ENCODE results near the gene SCP2.
A peak's percentile ranks its signal among the peaks of the same experiment; 100 is the strongest.

SCP2 gene, protein sequence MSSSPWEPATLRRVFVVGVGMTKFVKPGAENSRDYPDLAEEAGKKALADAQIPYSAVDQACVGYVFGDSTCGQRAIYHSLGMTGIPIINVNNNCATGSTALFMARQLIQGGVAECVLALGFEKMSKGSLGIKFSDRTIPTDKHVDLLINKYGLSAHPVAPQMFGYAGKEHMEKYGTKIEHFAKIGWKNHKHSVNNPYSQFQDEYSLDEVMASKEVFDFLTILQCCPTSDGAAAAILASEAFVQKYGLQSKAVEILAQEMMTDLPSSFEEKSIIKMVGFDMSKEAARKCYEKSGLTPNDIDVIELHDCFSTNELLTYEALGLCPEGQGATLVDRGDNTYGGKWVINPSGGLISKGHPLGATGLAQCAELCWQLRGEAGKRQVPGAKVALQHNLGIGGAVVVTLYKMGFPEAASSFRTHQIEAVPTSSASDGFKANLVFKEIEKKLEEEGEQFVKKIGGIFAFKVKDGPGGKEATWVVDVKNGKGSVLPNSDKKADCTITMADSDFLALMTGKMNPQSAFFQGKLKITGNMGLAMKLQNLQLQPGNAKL

DNA sequence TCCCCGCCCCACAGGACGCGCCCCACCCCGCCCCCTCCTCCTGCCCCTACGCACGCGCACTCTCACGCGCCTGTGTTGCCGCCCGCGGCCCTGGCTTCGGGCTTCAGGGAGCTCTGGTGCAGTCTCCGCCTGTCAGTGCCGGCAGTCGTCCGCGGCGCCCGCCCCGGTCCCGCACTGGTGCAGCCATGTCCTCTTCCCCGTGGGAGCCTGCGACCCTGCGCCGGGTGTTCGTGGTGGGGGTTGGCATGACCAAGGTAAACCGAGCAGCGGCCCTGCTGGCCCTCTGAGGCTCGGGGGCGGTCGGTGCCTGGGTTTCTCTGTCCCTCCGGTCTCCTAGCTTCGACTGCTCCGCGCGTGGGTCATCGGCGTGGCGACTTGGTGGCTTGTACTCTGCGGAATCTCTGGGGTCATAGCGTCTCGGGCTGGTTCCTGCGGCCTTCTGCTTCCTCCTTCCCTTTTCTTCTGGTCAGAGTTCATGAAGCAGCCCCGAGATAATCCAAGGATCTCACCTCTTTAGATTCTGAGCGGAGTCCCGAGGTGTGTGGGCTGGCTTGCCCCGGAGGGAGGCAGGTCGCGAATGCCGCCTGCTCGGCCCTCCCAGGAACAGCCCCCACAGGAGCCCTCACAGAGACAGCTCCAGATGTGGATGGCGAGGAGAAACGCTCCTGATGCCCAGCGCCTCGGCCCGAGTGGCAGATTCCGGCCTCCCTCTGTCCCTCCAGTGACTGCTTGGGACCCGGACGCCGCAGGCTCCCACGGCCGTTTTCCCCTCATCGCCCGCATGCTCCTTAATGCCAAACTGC is at the start of gene SCP2:
TSS of gene SCP2 (plus strand) at position 65 of the 803 bp plus-strand sequence. CDS start at position 186, 121 bp downstream.
- peak; percentile 81 for DNase-seq

DNA sequence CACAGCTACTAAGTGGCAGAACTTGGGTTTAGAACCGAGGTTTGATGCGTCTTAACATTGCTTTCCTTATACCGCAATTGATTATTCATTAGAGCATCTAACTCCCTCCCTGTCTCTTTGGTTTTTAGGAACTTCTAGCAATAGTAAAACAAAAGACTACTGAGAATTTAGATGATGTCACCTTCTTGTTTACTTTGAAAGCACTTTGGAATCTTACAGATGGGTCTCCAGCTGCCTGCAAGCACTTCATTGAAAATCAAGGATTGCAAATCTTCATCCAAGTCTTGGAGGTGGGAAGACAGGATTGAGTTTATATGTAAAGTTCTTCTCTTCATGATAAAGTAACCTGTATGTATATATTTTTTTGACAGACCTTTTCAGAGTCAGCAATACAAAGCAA is 49.5 kb upstream of the SCP2 start:
- DNase-seq = no peak

DNA sequence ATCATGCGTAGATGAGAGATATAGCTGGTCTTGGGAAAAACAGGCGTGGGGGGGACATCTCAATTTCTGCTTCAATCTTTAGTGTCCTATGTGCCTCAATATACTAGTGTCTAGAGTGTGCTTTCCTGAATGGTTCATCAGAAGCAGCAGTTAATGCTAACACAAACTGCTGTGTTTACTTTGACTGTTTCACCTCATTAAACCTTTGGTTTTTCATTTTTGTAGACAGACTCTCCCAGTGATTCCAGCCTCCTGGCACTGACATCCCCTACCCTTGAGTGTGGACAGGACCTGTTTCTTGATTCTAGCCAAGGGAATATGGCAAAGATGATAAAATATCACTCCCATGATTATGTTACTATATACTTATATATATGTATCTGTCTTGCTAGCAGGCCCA is 46.9 kb upstream of the SCP2 start:
- DNase-seq = peak; percentile 31

DNA sequence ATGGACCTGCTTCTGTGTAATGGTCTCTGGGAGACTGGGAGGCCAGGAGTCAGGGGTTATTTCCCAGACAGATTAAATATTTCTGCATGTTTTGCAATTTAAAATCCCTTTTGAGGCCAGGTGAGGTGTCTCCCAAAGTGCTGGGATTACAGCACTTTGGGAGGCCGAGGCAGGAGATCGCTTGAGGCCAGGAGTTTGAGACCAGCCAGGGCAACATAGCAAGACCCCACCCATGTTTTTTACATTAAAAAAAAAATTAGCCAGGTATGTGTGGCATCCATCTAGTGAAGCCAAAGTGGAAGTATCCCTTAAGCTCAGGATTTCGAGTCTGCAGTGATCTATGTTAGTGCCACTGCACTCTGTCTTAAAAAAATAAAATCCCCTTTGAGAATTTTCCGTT is 39.6 kb upstream of the SCP2 start:
- no peak for DNase-seq

DNA sequence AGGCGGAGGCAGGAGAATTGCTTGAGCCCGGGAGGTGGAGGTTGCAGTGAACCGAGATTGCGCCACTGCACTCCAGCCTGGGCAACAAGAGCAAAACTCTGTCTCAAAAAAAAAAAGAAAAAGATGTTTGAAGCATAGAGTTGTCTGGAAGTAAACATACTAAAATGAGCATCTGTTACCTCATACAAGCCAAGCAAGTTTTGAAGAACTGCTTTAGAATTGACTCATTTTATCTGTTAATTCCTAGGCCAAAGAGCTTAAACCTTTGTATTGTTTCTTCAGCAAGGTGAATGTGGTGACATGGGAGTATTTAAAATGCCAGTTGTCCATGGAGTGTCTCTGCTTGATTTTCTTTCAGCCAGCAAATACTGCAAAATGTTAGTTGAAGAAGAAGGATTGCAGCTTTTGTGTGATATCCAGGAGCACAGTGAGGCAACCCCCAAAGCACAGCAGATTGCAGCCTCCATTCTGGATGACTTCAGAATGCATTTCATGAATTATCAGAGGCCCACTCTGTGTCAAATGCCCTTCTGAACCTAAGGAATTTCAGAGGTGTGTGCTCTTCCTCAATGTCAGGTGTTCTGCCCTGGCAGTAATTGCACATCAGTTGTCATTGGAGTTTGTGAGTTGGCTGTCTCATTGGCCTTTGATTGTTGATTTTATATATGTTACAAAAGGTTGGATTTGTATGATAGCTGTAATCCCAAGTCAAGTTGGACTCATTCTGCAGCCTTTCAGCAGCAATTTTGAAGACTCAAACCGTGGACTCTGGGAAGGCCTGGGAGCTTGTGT is 34.5 kb upstream of the SCP2 start:
- DNase-seq = no peak

DNA sequence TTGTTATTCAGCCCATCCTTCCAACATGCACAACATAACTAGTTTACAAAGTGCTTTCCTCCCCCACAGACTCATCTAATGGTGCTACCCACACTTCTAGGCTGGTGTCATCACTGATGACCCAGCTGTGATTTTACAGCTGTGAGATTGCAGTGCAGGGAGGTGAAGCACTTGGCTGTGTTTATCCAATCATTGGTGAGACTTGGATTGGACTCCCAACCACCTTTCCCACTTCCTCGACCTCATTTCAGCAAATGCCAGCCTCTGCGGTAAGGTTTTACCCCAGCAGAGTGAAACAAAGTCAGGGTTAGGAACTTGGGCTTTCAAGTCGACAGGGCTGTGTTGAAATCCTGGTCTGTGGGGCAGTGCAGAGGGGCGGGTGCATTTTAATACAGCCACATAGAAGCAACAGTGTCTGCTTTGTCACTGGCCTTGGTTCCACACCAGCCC is 27.6 kb upstream of the SCP2 start:
- no peak for DNase-seq

DNA sequence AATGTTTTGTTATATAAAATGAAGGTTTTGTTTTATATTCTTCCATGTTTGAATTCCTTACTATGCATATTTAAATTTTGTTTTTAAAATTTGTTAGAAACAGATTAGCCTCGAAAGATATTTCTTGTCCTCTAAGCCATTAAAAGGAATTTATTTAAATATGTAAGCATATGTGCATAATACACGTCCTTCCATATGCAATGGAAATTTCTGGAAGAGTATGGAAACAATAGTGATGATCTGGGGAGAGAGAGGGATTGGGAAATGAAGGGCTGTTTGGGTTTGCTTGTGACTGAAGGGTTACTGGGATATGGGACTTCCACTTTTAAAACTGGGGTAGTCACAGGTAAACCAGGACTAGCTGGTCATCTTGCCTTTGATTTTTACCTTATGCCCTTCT is 26.7 kb upstream of the SCP2 start:
- no peak for DNase-seq

DNA sequence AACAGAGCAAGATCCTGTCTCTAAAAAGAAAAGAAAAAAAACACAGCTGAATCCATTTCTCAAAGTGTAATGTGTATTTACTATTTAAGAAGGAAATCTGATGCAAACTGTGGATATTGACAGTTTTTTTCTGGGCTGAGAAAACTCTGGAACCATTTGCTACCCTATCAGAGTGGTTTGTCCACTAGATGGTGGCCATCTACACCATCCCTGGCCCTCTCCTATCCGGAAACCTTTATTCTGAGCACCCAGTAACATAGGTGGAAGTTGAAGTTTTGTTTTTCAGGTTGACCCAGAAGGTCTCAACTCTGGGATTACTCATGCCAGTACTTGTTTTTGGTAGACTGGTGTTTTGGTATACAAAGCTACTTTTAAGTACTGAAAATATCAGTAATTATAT is 25.7 kb upstream of the SCP2 start:
- no peak for DNase-seq

DNA sequence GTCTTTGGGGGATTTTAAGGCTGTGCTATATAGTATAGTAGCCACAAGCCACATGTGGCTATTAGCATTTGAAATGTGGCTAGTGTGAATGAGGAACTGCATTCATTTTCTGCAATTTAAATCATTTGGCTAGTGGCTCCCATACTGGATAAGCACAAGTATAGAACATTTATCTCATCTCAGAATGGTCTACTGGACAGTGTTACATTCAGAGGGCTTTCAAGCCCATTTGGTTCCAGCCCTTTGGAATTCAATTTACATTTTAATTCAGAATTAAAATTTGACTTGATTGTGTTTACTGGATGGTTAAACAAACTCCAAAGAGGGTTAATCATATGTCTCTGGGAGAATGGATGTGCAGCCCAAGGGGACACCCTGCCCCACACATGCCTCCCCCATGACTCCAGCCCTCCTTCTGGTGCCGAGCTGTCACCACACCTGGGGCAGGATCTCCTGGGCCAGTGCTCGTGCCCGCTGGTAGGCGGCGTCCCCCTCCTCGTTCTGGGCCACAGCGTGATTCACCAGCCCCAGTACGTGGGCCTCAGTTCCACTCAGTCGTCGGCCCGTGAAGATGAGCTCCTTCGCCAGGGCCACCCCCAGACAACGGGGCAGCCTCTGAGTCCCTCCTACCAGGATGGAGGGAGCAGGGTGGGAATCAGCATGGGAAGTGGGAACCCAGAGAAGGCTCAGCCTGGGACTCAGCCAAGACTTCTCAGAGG is 22.7 kb upstream of the SCP2 start:
- no peak for DNase-seq

DNA sequence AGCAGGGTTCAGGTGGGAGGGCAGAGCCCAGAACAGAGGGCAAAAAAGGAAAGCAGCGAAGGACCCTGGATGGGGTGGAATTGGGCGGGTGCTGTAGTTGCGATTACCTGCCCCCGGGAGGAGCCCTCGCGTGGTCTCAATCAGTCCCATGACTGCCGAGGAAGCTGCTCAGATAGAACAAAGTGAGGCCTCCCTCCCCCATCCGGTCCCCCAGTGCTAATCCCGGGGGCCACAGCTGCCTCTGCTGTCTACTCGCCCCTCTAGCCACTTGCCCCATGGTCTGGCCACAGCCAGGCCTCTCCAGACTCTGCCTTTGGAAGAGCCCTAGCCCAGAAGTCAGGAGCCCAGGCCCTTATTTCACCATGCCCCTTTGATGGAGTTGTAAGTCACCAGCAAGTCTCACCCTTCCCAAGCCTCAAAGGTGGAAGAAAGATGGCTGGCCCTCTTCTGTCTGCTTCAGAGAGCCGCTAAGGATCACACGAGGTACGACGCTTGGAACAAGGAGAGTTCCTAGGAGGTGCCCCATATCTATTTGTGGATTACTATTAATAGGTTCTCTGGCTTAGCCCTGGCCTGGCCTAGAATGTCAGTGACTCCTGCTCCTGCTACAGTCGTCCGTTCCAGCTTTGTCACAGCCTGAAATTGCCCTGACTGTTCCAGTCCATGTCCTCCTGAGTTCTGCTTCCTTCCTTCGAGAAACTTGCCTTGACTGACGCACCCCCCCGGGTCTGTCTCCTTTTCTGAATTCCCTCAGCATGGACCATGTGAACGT is 22.0 kb upstream of the SCP2 start:
- peak; percentile 23 for DNase-seq

DNA sequence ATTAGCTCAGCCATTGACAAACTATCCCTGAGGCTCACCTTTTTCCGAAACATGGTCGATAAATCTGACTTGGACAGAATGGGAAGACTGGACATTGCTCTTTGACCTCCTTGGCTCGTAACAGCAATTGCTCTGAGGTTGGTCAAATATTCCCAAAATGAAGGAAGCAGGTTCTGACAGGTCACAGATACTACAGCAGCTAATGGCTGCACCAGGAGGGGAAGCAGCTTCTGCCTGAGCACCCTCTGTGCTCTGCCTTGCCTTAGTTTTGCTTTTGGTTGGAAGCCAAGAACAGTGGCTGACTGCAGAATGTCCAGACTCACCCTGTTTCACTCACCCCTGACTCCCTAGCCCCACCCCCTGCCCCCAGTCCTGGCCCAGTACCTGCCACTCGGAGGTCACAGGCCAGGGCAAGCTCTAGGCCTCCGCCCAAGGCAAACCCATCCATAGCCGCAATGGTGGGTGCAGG is 20.9 kb upstream of the SCP2 start:
- DNase-seq = no peak

DNA sequence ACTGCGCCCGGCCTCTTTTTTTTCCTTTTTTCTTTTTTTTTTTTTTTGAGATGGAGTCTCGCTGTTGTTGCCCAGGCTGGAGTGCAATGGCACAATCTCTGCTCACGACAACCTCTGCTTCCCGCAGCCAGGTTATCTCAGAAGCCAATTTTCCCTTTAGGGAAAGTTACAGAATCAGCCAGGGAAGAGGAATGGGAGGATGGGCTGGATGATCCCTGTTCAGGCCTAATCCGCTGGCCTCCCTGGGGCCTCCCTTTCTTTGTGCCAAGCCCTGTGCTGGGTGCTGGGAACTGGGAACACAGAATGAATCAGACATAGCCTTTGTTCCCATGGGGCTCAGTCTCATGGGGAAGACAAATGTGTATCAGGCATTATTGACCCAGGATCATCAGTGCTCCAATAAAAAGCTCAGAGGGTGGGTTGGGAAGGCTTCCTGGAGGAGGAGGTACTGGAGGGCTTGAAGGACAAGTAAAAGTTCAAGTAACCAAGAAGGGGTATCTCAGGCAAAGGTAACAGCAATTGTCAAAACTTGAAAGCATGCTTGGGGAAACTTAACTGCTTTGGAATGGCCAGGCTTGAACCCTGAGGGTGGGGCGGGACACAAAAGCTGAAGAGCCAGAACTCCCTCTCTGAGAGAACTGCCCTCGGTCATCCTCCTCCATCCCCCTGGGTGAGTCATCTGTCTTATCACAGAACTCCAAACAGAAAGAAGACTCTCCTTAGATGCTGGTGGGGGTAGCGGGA is 19.8 kb upstream of the SCP2 start:
- no peak for DNase-seq

DNA sequence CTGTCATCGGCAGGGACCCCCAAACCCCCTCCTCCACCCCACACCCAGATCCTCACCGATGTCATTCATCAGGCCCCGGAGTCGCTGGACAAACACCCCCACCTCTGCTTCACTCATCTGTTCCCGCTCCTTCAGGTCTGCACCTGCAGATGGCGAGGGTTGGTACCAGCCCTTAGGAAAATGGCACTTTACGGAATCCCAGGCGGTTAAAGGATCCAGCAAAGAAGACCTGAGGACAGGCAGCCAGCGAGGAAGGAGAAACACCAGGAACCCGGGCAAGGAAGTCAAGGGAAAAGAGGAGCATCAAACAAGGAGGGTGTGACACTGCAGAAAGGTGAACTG is 19.3 kb upstream of the SCP2 start:
- no peak for DNase-seq

DNA sequence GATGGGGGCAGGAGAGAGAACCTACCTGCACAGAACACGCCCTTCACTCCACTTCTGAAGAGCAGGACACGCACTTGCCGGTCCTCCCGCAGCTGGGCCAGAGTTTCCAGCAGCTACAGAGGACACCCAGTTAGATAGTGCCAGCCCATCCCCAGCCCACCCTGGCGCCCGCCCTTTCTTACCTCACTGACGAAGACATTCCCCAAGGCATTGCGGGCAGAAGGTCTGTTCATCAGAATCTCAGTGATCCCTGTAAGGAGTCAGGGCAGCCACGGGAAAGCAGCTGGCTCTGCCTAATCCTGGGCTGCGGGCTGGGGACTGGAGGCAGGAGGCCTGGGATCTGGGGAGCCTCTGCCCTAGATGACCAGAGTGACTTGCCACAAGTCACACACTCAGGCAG is 15.5 kb upstream of the SCP2 start:
- no peak for DNase-seq

DNA sequence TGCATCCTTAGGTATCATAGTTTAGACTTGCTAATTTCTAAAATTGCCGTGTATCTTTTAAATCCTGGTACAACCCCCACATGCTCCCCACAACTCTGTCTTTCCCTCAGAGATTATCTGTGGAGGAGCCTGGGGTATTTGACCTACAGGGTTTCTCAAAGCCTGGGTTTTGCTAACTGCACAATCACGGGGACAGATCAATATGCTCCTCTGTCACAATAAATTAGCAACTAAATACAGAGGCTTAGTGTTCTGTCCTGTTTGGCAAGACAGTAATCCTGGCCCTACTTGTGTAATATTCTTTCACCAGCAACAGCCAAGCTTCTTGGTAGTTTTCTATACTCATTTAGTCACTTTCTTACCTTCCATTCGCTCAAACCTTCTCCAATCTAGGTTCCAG is 14.1 kb upstream of the SCP2 start:
- no peak for DNase-seq

DNA sequence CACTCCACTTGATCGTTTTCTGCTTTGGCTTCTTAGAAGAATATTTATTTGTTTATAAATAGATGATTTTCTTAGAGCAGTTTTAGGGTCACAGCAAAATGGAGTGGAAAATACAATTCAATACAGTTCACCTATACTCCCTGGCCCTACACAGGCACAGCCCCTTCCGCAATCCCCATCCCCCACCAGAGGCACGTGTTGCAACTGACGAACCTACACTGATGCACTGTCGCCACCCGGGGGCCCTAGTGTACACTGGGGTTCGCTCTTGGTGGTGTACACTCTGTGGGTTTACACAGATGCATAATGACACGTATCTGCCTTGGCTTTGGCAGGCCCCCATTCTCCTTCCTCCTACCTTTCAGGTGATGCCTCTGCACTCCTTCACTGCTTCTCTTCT is 13.5 kb upstream of the SCP2 start:
- DNase-seq = no peak

DNA sequence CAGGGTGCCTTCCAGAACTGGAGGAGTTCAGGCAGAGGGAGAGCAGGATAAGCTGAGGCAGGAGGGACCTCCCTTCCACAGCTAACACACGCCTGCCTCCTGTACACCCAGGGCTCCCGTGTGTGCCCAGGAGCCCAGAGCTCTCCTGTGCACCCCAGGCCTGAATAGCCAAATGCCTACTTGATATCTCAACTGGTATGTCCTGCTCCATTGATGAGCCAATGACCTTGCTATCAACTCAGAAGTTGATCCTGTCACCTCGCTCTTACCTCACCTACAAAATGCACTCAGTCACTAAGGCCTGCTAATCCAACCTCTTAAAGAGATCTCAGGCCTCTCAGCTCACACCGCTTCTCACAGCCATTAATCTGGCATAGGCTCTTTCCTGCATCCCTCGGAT is 12.6 kb upstream of the SCP2 start:
- no peak for DNase-seq

DNA sequence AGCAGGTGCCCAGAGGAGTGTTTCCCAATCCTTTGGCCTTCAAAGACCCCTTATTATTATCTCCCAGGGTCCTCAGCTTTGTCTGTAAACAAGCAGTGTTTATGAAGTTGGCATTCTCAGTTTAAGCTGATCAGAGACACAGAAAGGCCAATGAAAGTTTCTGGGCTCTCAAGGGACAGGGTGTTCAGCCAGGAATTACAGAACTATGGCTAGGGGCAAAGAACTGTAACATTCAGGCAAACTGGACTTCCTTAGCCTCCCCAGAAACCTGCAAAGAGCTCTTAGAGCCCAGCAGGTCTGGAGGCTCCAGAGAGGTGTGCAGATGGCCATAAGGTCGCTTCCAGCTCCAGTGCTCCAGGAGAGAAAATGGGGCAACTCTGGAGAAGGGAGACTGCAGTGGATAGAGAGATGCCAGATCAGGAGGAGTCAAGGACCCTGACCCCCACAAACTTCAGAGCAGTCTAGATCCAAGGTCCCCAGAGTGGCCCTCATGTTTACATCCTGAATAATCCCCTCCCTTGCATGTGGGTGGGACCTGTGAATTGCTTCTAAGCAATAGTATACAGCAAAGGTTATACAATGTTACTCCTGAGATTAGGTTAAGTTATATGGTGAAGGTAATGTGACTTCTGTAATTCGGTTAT is 11.7 kb upstream of the SCP2 start:
- no peak for DNase-seq

DNA sequence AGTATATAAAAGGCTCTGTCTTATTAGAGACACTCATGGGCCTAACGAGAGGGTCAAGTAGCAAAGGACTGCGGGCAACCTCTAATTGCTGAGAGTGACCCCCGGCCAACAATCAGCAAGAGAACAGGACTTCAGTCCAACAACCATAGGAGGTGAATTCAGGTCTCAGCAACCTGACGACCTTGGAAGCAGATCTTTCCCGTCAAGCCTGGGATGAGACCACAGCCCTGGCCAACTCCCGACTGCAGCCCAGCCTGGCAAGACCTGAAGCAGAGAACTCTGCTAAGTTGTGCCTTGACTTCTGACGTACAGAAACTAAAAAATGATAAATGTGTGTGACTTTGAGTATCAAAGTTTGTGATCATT is 11.2 kb upstream of the SCP2 start:
- DNase-seq = no peak

DNA sequence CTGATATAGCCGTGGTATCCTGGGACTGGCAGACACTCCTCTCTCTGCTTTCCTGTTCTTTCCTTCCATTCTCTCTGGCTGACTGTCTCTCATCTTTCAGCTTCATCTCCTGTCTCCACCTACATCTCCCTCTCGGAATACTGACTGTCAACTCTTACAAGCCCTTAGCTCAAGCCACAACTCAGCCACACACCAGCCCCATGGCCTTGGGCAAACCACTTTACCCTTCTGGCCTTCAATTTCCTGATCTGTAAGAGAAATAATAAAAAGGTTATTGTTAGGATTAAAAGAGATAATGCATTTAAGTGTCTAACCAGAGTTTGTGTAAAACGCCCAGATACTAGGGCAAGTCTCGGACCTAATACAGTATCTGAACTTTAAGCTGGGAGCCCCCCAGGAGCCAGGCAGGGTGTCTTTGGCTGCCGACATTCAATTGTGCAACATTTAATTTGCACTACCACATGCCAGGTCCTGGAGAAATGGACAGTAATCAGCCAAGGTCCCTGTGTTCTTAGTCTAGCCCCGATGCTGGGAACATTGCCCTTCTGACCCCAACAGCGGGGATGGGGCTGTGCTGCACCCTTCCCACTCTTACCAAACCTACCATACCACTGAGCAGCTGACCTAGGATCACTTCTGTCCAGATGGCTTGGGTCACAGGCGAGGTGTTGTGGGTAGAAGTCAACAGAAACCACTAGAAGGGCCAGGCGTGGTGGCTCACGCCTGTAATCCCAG is 10.7 kb upstream of the SCP2 start:
- DNase-seq = no peak

Measured in NCI-H2029 (cell line).